Cardiac muscle cell (in vitro differentiated cells and primary cell): ENCODE results near the gene PKP3. TPM values are rescaled to one million over a fixed set of nuclear protein-coding genes. Genes with fewer than 3 reads are reported as not detected.
"Not testable (repeated sequence)": the region's sequence is repeated elsewhere in the genome, so short reads cannot be mapped to it uniquely, and the experiment has no call there.

ENCODE experiments used
- DNase-seq, 2 donors: peaks; one replicate each; pipeline versions ENCODE4 v3.0.0 to v3.0.0-alpha.2; 2010 to 2017; ENCODE audit warnings: low read depth in 1 of 2, low spot score in 1 of 2
- H3K27ac ChIP-seq: fragments of 200-600 bp; sonication (generic); 2 replicates; pipeline ENCODE4 v1.5.1; 2016
- H3K27me3 ChIP-seq: fragments of 200-600 bp; sonication (generic); 2 replicates; pipeline ENCODE4 v1.6.0; 2016; ENCODE audit warnings: control low read depth
- H3K36me3 ChIP-seq: fragments of 200-600 bp; sonication (generic); 2 replicates; pipeline ENCODE4 v1.5.1; 2016; ENCODE audit warnings: control low read depth
- H3K4me1 ChIP-seq: fragments of 200-600 bp; sonication (generic); 2 replicates; pipeline ENCODE4 v1.8.1; 2017; ENCODE audit warnings: low read depth, mild to moderate bottlenecking, mixed run types
- H3K4me3 ChIP-seq: fragments of 200-600 bp; sonication (generic); 2 replicates; pipeline ENCODE4 v1.5.1; 2016; ENCODE audit warnings: mild to moderate bottlenecking
- H3K9me3 ChIP-seq: fragments of 200-600 bp; sonication (generic); 2 replicates; pipeline ENCODE4 v1.5.1; 2017; ENCODE audit warnings: low read depth, mild to moderate bottlenecking, control low read depth
- CTCF ChIP-seq: IDR thresholded peaks from 2 replicates; pipeline ENCODE4 v1.5.1; 2012; ENCODE audit warnings: low read depth, mild to moderate bottlenecking, low read length
- polyA plus RNA-seq: library from polyadenylated mRNA; unstranded; fragments of >200 nt; fragmentation: Nextera tagmentation; extraction: Ambion mirVana; gene quantifications from 2 replicates; pipeline ENCODE4 v1.2.1, GENCODE V29; 2016
- total RNA-seq: library from RNA; depleted of rRNA; stranded (reverse); fragments of >200 nt; gene quantifications from 2 replicates; pipeline ENCODE4 v1.2.3, GENCODE V29; 2016

PKP3 gene
- total and polyA plus RNA-seq, 2 experiments from 2014 or later = 0.09 to 0.57 TPM

GRCh38 chr11:384511-384910 lies 9.5 kb upstream of the PKP3 start:
- DNase-seq = no peak
- Histone ChIP-seq H3K9me3 (no peaks in the 10 kb centered on the region), H3K27ac (no peak overlapping the region), H3K36me3 (no peaks in the 10 kb centered on the region), H3K4me1 (no peaks in the 10 kb centered on the region), H3K27me3 (peaks cover 4% of the 10 kb centered on the region), H3K4me3 (no peak overlapping the region)
- TF ChIP-seq CTCF = no peak

GRCh38 chr11:385594-386351 lies 8.2 kb upstream of the PKP3 start:
- Histone ChIP-seq H3K36me3 (no peaks in the 10 kb centered on the region), H3K27ac (no peak overlapping the region), H3K9me3 (no peaks in the 10 kb centered on the region), H3K4me1 (no peaks in the 10 kb centered on the region), H3K4me3 (no peak overlapping the region), H3K27me3 (peaks cover 4% of the 10 kb centered on the region)
- TF ChIP-seq CTCF = no peak
- DNase-seq = no peak

GRCh38 chr11:386483-386882 lies 7.5 kb upstream of the PKP3 start:
- Histone ChIP-seq H3K4me3 (no peak overlapping the region), H3K27me3 (peaks cover 4% of the 10 kb centered on the region), H3K9me3 (no peaks in the 10 kb centered on the region), H3K27ac (no peak overlapping the region), H3K4me1 (no peaks in the 10 kb centered on the region), H3K36me3 (no peaks in the 10 kb centered on the region)
- no peak for DNase-seq
- no peak for TF ChIP-seq CTCF

GRCh38 chr11:387193-387793 lies 6.7 kb upstream of the PKP3 start:
- TF ChIP-seq CTCF = no peak
- no peaks in the 10 kb centered on the region for H3K9me3 ChIP-seq
- no peak for DNase-seq
- H3K27me3 ChIP-seq = peaks cover 4% of the 10 kb centered on the region
- no peaks in the 10 kb centered on the region for H3K4me1 ChIP-seq
- H3K36me3 ChIP-seq = no peaks in the 10 kb centered on the region
- no peak overlapping the region for H3K4me3 ChIP-seq
- H3K27ac ChIP-seq = no peak overlapping the region

- not testable (repeated sequence) for H3K36me3 ChIP-seq, H3K4me3 ChIP-seq, H3K27ac ChIP-seq, H3K27me3 ChIP-seq, H3K9me3 ChIP-seq, DNase-seq, H3K4me1 ChIP-seq
These were observed 4.6 kb upstream of the PKP3 start for GRCh38 chr11:389369-389768.

GRCh38 chr11:390175-390574 lies 3.8 kb upstream of the PKP3 start:
- TF ChIP-seq CTCF = no peak
- Histone ChIP-seq H3K36me3 (no peaks in the 10 kb centered on the region), H3K27me3 (peaks cover 4% of the 10 kb centered on the region), H3K27ac (no peak overlapping the region), H3K4me1 (no peaks in the 10 kb centered on the region), H3K4me3 (no peak overlapping the region), H3K9me3 (no peaks in the 10 kb centered on the region)
- peak in 1 of 2 donors; percentile 32 for DNase-seq
